GM12873 (cell line): Measurements from ENCODE around the gene FAM210B.

ENCODE experiments used
- CTCF ChIP-seq: IDR thresholded peaks from 2 replicates; pipeline ENCODE4 v1.5.1; 2012; ENCODE audit warnings: low read depth, mild to moderate bottlenecking, moderate library complexity, low read length, control low read depth; ENCODE audit not compliant: insufficient read depth; ENCODE audit errors: missing control alignments

The FAM210B gene

GRCh38 chr20:56386219-56386618 lies 27.4 kb downstream of the FAM210B start:
- TF ChIP-seq CTCF: no peak

- no peak for TF ChIP-seq CTCF
Observed at GRCh38 chr20:56388882-56389281, 30.1 kb downstream of the FAM210B start.

GRCh38 chr20:56389807-56390206 lies 31.0 kb downstream of the FAM210B start:
- no peak for TF ChIP-seq CTCF

- no peak for TF ChIP-seq CTCF
Observed at GRCh38 chr20:56391037-56391436, 32.3 kb downstream of the FAM210B start.

GRCh38 chr20:56391596-56392131 lies 32.9 kb downstream of the FAM210B start:
- TF ChIP-seq CTCF: no peak

GRCh38 chr20:56392132-56392880 lies 33.5 kb downstream of the FAM210B start, which contains the start of the genes AURKA and CSTF1:
TSS of gene AURKA (minus strand) at chr20:56392215. CDS start at chr20:56388197, 4,018 bp downstream.
TSS of gene CSTF1 (plus strand) at chr20:56392645. CDS start at chr20:56395553, 2,908 bp downstream.
- TF ChIP-seq CTCF: no peak

- TF ChIP-seq CTCF: no peak
Observed at GRCh38 chr20:56392881-56393482, 34.2 kb downstream of the FAM210B start.
